NCI-H446 treated with DMSO at 0.1 percent for 48 hours (cell line): ENCODE measurements around the gene ZNF142.
A peak's percentile ranks its signal among the peaks of the same experiment; 100 is the strongest.

ENCODE experiments used
- DNase-seq: peaks from one replicate; lab custom pipeline; 2025; lab: John Stamatoyannopoulos, UW

The ZNF142 gene, protein sequence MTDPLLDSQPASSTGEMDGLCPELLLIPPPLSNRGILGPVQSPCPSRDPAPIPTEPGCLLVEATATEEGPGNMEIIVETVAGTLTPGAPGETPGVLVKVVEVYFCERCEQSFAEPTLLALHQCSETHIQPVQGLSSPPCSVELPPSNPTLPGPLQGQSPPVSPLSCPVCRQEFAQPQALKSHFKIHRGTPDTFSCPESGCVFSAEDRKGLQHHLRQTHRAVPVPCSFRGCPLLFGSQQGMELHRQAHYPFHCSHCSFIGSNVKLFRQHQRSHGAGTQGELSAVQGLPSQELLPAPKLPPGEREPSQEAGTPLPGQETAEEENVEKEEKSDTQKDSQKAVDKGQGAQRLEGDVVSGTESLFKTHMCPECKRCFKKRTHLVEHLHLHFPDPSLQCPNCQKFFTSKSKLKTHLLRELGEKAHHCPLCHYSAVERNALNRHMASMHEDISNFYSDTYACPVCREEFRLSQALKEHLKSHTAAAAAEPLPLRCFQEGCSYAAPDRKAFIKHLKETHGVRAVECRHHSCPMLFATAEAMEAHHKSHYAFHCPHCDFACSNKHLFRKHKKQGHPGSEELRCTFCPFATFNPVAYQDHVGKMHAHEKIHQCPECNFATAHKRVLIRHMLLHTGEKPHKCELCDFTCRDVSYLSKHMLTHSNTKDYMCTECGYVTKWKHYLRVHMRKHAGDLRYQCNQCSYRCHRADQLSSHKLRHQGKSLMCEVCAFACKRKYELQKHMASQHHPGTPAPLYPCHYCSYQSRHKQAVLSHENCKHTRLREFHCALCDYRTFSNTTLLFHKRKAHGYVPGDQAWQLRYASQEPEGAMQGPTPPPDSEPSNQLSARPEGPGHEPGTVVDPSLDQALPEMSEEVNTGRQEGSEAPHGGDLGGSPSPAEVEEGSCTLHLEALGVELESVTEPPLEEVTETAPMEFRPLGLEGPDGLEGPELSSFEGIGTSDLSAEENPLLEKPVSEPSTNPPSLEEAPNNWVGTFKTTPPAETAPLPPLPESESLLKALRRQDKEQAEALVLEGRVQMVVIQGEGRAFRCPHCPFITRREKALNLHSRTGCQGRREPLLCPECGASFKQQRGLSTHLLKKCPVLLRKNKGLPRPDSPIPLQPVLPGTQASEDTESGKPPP (N-terminal part only)

DNA sequence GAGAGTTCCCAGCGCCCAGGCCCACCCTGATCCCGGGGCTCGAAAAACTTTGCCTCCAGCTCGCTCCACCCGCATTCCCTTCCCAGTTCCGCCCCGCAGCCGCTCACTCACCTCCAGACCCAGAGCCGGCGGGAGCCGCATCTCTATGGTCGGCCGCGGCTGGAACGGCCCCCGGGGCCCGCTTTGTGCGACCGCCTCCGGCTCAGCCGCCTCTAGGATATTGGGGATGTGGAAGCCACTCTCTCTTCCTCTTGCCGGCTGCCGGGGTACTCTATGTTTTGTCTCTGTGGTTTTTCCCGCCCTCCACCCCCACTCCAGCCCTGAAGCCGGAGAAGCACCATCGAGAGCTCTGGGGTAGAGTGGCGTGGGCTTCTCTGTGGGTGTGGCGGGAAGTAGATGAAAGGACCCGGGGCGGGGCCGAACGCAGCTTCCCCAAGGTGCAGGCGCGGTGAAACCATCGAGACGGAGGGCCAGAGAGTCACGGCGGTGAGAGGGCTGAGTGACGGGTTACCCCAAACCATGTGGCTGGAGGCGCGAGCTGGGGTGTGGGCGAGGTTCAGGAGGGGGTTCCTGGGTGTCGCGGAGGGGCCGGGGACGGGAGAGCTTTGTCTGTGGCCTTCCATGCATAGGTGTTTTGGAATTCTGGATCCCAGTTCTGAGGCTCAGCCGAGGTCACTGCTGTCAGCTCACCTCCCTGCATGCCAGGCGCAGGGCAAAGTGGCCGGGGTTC is at the start of gene ZNF142, which contains the start of gene BCS1L:
TSS of gene ZNF142 (minus strand) at position 366 of the 730 bp plus-strand sequence. CDS start 3,194 bp downstream, outside the sequence.
TSS of gene BCS1L (plus strand) at position 426 of the 730 bp plus-strand sequence. CDS start 1,305 bp downstream, outside the sequence.
- DNase-seq = peak; percentile 83

DNA sequence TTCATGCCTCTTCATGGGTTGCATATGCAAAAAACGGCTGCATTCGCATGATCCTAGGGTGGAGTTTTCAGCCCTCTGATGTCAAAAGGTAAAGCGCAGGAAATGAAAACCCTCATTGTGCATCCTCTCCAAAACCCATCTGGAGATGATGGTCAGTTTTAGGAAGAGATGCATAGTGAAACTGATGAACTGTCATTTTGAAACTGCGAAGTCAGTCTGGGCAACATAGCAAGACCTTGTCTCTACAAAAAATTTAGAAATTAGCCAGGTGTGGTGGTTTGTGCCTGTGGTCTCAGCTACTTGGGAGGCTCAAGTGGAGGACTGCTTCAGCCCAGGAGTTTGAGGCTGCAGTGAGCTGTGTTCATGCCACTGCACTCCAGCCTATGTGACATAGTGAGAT is 48.7 kb upstream of the ZNF142 start:
- no peak for DNase-seq

DNA sequence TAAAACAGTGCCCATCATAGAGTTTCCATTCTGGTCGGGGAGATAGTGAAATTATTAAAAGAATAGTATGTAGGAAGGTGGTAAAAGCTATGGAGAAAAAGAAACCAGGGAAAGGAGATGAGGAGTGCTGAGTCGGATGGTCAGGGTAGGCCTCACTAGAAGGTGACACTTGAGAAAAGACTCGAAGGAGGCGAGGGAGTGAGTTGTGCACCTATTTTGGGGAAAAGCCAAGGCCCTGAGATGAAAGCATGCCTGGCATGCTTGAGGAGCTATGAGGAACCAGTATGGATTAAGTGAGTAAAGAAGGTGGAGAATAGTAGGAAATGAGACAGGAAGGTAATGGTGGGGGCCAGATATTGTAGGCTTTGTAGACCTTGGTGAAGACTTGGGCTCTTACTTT is 43.9 kb upstream of the ZNF142 start:
- no peak for DNase-seq

DNA sequence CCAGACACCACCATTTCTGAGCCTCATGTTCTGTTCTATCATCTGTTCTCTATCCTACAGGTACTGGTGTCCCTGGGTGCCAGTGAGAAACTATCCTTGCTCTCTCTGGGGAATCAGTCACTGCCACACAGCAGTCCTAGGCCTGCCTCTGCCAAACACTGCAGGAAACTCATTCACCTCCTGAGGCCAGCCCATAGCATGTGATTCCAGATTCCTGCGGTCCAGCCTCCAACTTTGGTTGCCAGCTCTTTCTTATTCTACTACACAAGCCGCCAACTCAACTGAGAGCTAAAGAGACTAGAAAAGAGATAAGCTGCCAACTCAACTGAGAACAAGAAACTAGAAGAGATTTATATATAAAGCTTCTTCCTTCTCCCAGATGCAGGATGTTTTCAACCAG is 42.4 kb upstream of the ZNF142 start:
- DNase-seq = no peak

DNA sequence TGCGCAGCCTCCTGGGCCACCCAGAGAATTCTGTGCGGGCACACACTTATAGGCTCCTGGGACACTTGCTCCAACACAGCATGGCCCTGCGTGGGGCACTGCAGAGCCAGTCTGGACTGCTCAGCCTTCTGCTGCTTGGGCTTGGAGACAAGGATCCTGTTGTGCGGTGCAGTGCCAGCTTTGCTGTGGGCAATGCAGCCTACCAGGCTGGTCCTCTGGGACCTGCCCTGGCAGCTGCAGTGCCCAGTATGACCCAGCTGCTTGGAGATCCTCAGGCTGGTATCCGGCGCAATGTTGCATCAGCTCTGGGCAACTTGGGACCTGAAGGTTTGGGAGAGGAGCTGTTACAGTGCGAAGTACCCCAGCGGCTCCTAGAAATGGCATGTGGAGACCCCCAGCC is 39.5 kb upstream of the ZNF142 start:
- DNase-seq = no peak

- DNase-seq = no peak
Observed at GRCh38 chr2:218694405-218695145, 35.2 kb upstream of the ZNF142 start.

- DNase-seq = no peak
Observed at GRCh38 chr2:218691234-218691633, 31.8 kb upstream of the ZNF142 start.

DNA sequence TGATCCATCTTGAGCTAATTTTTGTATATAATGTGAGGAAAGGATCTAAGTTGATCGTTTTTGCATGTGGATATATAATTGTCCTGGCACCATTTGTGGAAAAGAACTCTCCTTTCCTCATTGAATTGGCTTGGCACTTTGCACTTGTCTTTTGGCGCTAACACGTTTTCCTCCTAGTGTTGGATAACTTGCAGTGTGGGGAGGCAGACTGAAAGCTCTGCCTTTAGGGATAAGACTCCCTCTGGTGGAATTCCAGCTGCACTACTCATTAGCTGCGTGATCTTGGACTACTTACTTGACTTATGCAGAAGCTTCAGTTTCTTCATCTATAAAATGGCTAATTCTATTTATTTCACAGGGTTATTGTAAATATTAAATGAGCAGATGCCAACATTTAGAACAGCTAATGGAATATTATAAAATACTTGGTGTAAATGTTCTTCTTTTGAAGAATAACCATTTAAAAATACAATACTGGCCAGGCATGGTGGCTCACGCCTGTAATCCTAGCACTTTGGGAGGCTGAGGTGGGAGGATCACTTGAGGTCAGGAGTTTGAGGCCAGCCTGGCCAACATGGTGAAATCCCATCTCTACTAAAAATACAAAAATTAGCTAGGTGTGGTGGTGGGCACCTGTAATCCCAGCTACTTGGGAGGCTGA is 28.1 kb upstream of the ZNF142 start:
- peak; percentile 68 for DNase-seq

GRCh38 chr2:218680061-218680460 is 20.6 kb upstream of the ZNF142 start:
- DNase-seq = no peak

- no peak for DNase-seq
Observed at GRCh38 chr2:218679119-218679518, 19.7 kb upstream of the ZNF142 start.

DNA sequence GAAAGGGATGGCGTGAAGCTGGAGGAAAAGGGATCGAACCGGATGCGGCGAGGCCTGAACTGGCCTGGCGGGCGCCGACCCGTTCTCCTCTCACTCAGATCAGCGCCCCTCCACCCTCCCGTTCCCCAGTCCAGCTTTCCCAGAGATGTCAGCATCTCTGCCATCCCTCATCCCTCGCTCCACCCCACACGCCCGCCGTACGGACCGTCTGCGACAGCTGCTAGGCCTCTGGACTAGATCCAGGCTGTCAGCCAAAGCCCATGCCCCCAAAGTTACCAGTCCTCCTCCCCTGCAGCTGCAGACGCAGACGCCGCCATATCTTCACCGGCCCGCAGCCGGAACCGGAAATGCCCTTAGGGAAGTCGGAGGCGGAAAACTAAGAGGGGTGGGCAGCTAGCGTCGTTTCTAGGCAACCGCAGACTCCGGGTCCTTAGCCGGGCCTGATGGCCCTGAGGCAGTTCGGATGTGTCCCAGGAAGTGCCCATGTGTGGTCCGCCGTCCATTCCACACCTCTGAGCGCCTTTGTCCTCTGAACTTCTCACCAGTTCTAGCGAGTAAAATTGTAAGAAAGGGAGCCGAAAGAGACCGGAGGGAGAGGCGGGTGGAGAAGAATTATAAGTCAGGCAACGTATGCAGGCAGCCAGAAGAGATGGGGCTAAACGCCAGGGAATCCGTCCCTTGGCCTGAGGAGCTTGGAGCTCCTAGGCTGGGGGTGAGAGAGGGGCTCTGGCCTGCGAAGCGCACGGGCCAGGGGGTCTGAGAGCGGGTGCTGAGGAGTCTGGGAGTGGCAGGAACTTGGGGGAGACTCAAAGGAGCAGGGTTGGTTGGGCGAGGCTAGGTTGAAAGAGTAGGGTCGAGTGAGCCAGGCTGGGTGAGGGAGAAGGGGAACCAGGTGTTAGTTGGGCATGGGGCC is 12.5 kb upstream of the ZNF142 start, which contains the start of the genes RNF25 and STK36:
TSS of gene RNF25 (minus strand) at position 349 of the 913 bp plus-strand sequence. CDS start at position 317, 32 bp downstream.
TSS of gene STK36 (plus strand) at position 433 of the 913 bp plus-strand sequence. CDS start 744 bp downstream, outside the sequence.
- DNase-seq = peak; percentile 81

- no peak for DNase-seq
Observed at GRCh38 chr2:218671097-218671653, 11.8 kb upstream of the ZNF142 start.

GRCh38 chr2:218664653-218665052 is 5.2 kb upstream of the ZNF142 start:
- no peak for DNase-seq

DNA sequence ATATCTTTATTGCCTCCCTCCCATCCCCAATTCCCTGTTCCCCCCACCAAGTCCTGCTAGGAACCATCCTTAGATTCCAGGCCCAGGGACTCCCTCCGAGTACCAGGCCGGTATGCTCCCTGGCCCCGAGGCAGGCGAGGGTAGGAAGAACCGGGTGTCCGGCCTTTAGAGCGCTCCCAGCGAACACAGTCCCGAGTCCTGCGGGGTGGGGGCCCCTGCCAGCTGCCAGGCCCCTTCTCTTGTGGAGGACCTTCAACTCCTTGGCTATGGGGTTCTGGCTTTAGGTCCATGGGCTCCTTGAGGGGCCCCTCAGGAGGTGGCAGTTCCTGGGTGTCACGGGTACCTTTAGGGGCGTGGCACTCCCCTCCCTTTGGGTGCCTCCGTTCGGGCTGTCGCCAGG is 4.5 kb upstream of the ZNF142 start:
- DNase-seq = no peak

DNA sequence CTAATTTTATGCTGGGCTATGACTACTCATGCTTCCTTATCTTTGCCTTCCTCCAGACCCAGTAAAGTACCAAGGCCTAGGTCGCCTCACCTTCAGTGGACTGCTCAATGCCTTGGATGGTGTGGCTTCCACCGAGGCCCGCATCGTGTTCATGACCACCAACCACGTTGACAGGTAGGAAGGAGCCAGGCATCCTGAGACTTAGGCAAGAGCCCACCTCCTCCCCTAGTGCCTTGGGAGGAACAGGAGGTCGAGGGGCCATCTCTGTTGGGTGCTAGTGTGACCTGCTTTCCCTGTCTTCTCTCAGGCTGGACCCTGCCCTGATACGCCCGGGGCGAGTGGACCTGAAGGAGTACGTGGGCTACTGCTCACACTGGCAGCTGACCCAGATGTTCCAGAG is 3.4 kb upstream of the ZNF142 start:
- no peak for DNase-seq

DNA sequence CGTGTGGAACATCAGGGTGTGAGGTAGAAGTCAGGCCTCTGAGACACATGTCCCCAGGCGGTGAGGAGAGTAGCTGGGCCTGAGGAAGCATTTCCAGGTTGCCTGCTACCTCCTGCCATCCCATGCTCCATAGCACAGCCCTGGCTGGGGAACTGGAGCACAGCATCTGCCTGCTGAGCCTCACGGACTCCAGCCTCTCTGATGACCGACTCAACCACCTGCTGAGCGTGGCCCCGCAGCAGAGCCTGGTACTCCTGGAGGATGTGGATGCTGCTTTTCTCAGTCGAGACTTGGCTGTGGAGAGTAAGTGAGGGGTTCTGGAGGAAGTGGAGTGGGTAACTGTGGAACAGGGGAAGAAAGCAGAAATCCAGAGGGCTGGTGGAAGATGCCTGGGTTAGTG is 3.0 kb upstream of the ZNF142 start:
- no peak for DNase-seq

DNA sequence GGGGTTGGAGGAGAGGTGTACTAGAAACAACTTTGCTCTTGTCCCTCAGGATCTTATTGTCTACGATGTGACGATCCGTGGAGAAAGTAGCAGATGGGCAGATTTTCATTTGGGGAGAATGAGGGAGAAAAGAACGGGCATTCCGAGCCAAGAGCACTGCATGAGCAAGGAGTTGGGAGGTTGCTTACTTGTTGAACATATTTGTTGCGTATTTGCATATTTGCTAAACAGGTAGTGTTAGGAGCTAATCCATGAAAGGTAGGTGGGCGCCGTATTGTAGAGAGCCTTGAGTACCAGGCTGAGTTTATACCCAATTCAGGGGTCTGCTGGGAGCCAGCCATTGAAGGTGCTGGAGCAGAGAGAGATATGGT is 550 bp upstream of the ZNF142 start:
- no peak for DNase-seq

GRCh38 chr2:218658671-218659257 is 659 bp downstream of the ZNF142 start:
- no peak for DNase-seq
